Upper lobe of left lung (tissue), 4 donors: ENCODE measurements around the gene HERPUD1.

ENCODE experiments used
- EP300 ChIP-seq, 4 donors: sonication (generic); formaldehyde crosslinking; IDR thresholded peaks; one replicate each; pipeline ENCODE4 v1.5.1; 2017; ENCODE audit warnings: antibody characterized with exemption in 4 of 4, control low read depth in 2 of 4
- POLR2AphosphoS5 ChIP-seq, 2 donors: sonication (generic); formaldehyde crosslinking; IDR thresholded peaks; one replicate each; pipeline ENCODE4 v1.5.1; 2017; ENCODE audit warnings: antibody characterized with exemption in 2 of 2
- TF ChIP-seq, protein P1 (sequence below), 6 experiments: fragments of 450-650 bp in 4 of 6; fragments of 200-600 bp in 2 of 6; sonication (generic) in 2 of 6; IDR thresholded peaks; one replicate each; pipeline ENCODE4 v1.5.1; 2016 to 2019; ENCODE audit warnings: antibody characterized with exemption in 6 of 6

DNA sequence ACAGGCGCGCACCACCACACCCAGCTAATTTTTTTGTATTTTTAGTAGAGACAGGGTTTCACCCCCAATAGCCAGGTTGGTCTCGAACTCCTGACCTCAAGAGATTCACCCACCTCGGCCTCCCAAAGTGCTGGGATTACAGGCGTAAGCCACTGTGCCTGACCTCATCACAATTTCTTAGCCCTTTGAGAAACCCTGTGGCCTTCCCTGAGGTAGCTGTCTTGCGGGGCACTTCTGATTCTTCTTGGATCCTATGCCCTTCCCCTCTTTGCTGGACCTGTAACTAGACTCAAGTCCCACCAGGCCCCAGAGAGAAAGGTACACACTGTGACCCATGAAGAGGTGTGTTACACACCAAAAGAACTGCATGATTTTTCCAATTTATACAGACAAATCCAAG is 16.3 kb downstream of the HERPUD1 start:
- TF ChIP-seq, protein P1, sequence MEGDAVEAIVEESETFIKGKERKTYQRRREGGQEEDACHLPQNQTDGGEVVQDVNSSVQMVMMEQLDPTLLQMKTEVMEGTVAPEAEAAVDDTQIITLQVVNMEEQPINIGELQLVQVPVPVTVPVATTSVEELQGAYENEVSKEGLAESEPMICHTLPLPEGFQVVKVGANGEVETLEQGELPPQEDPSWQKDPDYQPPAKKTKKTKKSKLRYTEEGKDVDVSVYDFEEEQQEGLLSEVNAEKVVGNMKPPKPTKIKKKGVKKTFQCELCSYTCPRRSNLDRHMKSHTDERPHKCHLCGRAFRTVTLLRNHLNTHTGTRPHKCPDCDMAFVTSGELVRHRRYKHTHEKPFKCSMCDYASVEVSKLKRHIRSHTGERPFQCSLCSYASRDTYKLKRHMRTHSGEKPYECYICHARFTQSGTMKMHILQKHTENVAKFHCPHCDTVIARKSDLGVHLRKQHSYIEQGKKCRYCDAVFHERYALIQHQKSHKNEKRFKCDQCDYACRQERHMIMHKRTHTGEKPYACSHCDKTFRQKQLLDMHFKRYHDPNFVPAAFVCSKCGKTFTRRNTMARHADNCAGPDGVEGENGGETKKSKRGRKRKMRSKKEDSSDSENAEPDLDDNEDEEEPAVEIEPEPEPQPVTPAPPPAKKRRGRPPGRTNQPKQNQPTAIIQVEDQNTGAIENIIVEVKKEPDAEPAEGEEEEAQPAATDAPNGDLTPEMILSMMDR (IDR thresholded peaks at IDR 0.05), result no peak
- TF ChIP-seq POLR2AphosphoS5 (IDR thresholded peaks at IDR 0.05), result no peak
- no peak for TF ChIP-seq EP300 (IDR thresholded peaks at IDR 0.05)
